Testis (tissue), 2 donors: ENCODE data around the gene CCSER1.

Source experiments
- CTCF ChIP-seq, 3 experiments: fragments of 450-650 bp in 2 of 3; fragments of 200-600 bp in 1 of 3; sonication (generic) in 1 of 3; IDR thresholded peaks; one replicate each; pipeline ENCODE4 v1.5.1; 2016 to 2019; ENCODE audit warnings: antibody characterized with exemption in 3 of 3, mild to moderate bottlenecking in 2 of 3, moderate library complexity in 1 of 3
- POLR2A ChIP-seq: fragments of 450-650 bp; IDR thresholded peaks from one replicate; pipeline ENCODE4 v1.6.1; 2017; ENCODE audit warnings: antibody characterized with exemption, mild to moderate bottlenecking, moderate library complexity

- TF ChIP-seq POLR2A, result no peak
- TF ChIP-seq CTCF (IDR thresholded peaks at IDR 0.05), result no peak
Measured at GRCh38 chr4:90855111-90855510, 727.9 kb downstream of the CCSER1 start.
